HG03066 (cell line): ENCODE measurements around the gene TUSC7.

Experiments
- ATAC-seq: cut with Tn5 transposase; IDR thresholded peaks from one replicate; pipeline ENCODE4 v1.9.1; 2021; ENCODE audit warnings: low read depth; ENCODE audit not compliant: unreplicated experiment

TUSC7 gene

DNA sequence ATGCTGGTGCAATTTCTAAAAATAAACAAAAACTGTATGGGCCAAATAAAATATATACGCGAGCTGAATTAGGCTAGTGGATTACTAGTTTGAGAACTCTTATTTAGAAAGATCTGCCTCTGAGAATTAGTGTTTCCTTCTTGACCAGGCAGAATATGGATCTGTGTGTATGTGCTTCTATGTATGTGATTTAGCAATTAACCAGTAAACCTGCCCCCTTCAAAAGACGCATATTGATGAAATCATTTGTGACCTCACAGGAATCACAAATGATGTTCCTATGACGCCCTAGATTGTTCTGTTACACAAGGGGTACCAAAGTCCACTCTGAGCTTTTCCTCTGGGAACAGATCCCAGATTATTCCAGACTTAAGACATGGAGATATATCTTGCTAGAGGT, at the start of gene TUSC7:
TUSC7 (plus strand) TSS at position 301 of the 400 bp plus-strand sequence.
- no peak for ATAC-seq

- ATAC-seq = no peak
Observed at GRCh38 chr3:116661196-116661595, 48.4 kb upstream of the TUSC7 start.

- ATAC-seq = no peak
Observed at GRCh38 chr3:116663161-116664110, 46.1 kb upstream of the TUSC7 start.

DNA sequence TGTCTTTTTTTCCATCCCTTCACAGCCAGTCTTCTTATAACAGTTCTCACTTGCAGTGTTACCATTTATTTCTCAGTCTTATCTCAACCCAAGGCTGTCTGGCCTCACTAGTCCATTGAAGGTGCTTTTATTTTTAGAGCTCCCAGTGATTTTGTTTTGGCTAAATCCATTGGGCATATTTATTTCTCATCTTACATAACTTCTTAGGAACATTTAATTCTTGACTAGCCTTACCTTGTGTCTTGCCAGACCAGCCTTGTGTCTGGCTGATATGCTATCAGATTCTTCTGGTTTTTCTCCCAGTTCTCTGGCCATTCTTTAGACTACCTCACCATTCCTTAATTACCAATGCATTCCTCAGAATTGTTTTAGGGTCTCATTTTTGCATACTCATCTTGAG, 42.3 kb upstream of the TUSC7 start:
- no peak for ATAC-seq

- ATAC-seq = no peak
Observed at GRCh38 chr3:116667791-116668190, 41.8 kb upstream of the TUSC7 start.

DNA sequence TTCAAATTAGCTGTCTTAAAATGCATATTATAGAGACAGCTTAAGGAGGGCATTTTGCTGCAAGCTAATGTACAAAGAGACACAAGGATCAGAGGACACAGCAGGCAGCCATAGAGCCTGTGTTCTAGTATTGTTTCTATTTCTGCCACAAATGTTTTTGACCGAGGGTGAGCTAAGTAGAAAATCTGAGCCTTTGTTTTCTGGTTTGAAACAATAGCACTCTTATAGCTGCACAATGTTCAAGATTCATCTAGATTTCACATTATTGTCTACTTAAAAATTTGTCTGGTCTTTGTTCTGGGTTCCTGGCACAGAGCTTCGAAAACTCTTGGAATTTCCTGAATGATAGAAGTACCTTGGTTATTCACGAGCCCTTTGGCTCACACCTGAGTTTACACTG, 40.0 kb upstream of the TUSC7 start:
- ATAC-seq = no peak

DNA sequence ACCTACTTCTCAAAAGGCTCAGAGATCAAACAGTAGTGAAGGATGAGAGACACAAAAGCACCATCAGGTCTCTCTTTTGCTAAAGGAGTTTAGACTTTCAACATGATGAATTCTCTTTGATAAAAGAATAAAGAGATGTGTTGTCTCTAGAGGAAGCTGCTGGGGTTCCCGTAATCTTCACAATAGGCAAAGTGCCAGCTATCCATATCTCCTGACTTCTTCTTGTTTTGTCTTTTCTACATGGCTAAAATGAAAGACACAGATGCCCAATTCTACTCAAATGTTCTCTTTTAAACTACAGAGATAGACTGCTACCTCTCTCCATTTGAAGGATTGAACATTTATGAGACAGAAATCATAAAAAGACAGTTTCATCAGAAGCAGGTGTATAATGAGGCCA, 38.4 kb upstream of the TUSC7 start:
- ATAC-seq = no peak

- no peak for ATAC-seq
Observed at GRCh38 chr3:116678853-116679252, 30.7 kb upstream of the TUSC7 start.

GRCh38 chr3:116691041-116691440, 18.5 kb upstream of the TUSC7 start:
- ATAC-seq = no peak

DNA sequence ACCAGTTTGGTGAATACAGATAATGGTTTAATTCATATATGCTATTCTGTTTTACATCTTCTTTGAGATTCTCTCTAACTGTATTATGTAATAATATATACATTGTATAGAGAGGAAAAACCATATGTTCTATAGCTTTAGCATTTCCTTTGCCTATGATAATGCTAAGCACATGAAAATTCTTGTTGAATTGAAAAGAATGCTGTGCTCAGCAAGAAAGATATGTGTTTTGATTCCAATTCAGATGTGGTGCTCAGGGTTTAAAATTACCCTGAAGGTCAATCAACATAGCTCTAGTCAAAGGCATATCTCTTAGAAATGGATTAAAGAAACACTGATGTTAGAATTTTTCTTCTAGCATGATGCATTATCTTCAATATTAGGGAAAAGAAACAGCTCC, 8.5 kb upstream of the TUSC7 start:
- ATAC-seq = no peak

- ATAC-seq = no peak
Observed at GRCh38 chr3:116702334-116702733, 7.2 kb upstream of the TUSC7 start.

DNA sequence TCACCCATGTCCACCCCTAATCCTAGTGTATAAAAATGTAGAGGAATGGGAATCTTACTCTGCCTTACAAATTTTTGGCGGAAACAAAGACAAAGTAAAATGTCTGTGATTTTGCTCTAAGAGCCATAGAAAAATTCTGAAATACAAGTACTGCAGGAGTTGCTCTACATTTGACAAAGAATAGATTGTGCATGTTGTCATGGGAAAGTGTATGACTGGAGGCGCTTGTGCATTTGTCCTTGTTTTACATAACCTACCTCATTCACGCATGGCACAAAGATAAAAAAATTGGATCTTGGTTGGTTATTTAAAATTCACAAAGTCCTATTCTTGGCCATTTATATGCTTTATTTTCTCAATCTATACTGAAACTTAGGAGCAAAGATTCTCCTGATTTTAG, 2.0 kb upstream of the TUSC7 start:
- no peak for ATAC-seq

DNA sequence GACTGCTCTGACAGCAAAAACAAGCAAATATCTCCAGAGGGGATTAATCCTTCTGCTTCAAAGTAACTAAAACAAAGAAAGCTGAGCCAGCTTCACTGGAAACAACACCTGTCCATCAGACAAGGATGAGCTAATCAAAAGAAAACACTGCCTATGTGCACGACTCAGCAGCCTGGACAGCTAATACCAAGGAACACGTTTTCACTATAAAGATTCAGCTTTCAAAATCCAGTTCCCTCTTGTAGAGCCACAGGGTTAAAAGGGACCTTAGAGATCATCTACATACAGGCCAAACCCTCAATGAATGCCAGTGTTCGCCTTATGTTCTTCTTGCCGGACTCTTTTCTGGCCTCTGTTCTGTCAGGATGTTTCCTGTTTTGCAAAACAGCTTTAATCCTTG, 6.9 kb downstream of the TUSC7 start:
- no peak for ATAC-seq

GRCh38 chr3:116717566-116717965, 8.0 kb downstream of the TUSC7 start:
- no peak for ATAC-seq

- ATAC-seq = no peak
Observed at GRCh38 chr3:116728454-116728853, 18.9 kb downstream of the TUSC7 start.

GRCh38 chr3:116734243-116734642, 24.7 kb downstream of the TUSC7 start:
- no peak for ATAC-seq

DNA sequence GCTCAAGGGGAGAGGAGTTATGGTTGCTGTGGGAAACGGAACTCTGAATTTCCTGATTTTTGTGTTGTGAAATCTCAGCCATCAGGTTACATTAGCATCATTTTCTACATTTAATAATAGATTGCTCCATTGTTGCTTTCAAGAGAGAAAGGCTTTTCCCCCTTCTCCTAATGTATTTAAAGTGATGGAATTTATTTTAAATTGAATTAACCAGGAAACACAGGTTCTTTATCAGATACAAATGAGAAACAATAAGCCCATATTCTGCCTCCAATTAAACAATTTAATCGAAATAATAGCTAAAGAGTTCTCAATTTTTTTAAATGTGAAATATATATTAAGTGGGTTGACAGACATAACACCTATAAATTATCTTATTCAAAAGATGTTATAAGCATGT, 30.1 kb downstream of the TUSC7 start:
- no peak for ATAC-seq

GRCh38 chr3:116740293-116740692, 30.7 kb downstream of the TUSC7 start:
- ATAC-seq = no peak

GRCh38 chr3:116741467-116741866, 31.9 kb downstream of the TUSC7 start:
- no peak for ATAC-seq

GRCh38 chr3:116743062-116743461, 33.5 kb downstream of the TUSC7 start:
- ATAC-seq = no peak

DNA sequence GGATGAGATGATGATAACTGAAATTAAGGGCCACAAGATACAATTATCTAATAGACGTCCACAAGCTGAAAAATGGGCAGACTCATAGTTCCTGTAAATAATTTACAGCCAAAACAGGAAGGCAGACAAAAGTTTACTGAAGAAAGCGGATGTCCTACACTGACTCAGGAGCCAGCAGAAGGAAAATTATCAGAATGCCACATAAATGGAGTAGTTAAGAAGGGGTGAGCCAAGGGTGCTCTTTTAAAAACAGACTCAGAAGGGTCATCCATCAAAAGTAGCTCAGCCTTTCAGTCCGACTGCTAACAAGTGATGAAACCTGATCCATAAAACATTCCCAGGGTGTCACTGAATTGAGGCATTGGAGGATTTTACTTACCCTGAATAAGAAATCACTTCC, 39.8 kb downstream of the TUSC7 start:
- no peak for ATAC-seq

GRCh38 chr3:116757315-116757714, 47.7 kb downstream of the TUSC7 start:
- ATAC-seq = no peak
